H9 (cell line): ENCODE data around the gene ADAMTS15. TPM values are rescaled to one million over a fixed set of nuclear protein-coding genes. Genes with fewer than 3 reads are reported as not detected.

Experiments
- DNase-seq: peaks from one replicate; pipeline ENCODE4 v3.0.0-alpha.2; 2017
- H2AFZ ChIP-seq: one replicate; pipeline ENCODE4 v1.6.1; 2013; ENCODE audit warnings: mild to moderate bottlenecking, low read length, control low read depth, moderate library complexity
- H2AK5ac ChIP-seq: 2 replicates; pipeline ENCODE4 v1.6.1; 2013; ENCODE audit warnings: low read length, control low read depth, mixed read lengths; ENCODE audit not compliant: insufficient read length
- H2BK120ac ChIP-seq: one replicate; pipeline ENCODE4 v1.6.1; 2013; ENCODE audit warnings: low read depth, mild to moderate bottlenecking, low read length, control low read depth, inconsistent platforms; ENCODE audit not compliant: poor library complexity, severe bottlenecking
- H2BK12ac ChIP-seq: 2 replicates; pipeline ENCODE4 v1.6.1; 2013; ENCODE audit warnings: low read length, control low read depth, mixed read lengths, low read depth; ENCODE audit not compliant: insufficient read length
- H2BK15ac ChIP-seq: 2 replicates; pipeline ENCODE4 v1.6.1; 2013; ENCODE audit warnings: low read depth, low read length, control low read depth
- H2BK20ac ChIP-seq: one replicate; pipeline ENCODE4 v1.6.1; 2013; ENCODE audit warnings: low read depth, mild to moderate bottlenecking, low read length, control low read depth, inconsistent platforms; ENCODE audit not compliant: poor library complexity, severe bottlenecking
- H2BK5ac ChIP-seq: 2 replicates; pipeline ENCODE4 v1.6.1; 2013; ENCODE audit warnings: low read length, control low read depth, mixed read lengths; ENCODE audit not compliant: insufficient read length
- H3K14ac ChIP-seq: 2 replicates; pipeline ENCODE4 v1.6.1; 2013; ENCODE audit warnings: low read length, control low read depth; ENCODE audit not compliant: insufficient read depth
- H3K18ac ChIP-seq: 2 replicates; pipeline ENCODE4 v1.6.1; 2013; ENCODE audit warnings: low read depth, mild to moderate bottlenecking, mixed read lengths, low read length, control low read depth; ENCODE audit not compliant: insufficient read length
- H3K23ac ChIP-seq: 2 replicates; pipeline ENCODE4 v1.6.1; 2013; ENCODE audit warnings: low read length, control low read depth, mixed read lengths, low read depth; ENCODE audit not compliant: insufficient read length
- H3K23me2 ChIP-seq: 2 replicates; pipeline ENCODE4 v1.6.1; 2013; ENCODE audit warnings: low read depth, mild to moderate bottlenecking, mixed read lengths, low read length, control low read depth; ENCODE audit not compliant: insufficient read length, poor library complexity, severe bottlenecking
- H3K27ac ChIP-seq: 2 replicates; pipeline ENCODE4 v1.5.1; 2013; ENCODE audit warnings: low read length, control low read depth, mixed read lengths, low read depth; ENCODE audit not compliant: insufficient read length
- H3K27me3 ChIP-seq: 2 replicates; pipeline ENCODE4 v1.6.1; 2013; ENCODE audit warnings: low read length, control low read depth, inconsistent platforms; ENCODE audit not compliant: insufficient read depth
- H3K4ac ChIP-seq: 2 replicates; pipeline ENCODE4 v1.6.1; 2013; ENCODE audit warnings: low read depth, mild to moderate bottlenecking, control low read depth, inconsistent platforms, low read length, moderate library complexity
- H3K4me1 ChIP-seq: 2 replicates; pipeline ENCODE4 v1.6.1; 2013; ENCODE audit warnings: low read length, control low read depth, inconsistent platforms; ENCODE audit not compliant: insufficient read depth
- H3K4me2 ChIP-seq: 2 replicates; pipeline ENCODE4 v1.6.1; 2013; ENCODE audit warnings: low read length, control low read depth, mixed read lengths; ENCODE audit not compliant: insufficient read length, insufficient read depth
- H3K56ac ChIP-seq: 2 replicates; pipeline ENCODE4 v1.6.1; 2013; ENCODE audit warnings: low read depth, mild to moderate bottlenecking, mixed read lengths, low read length, control low read depth; ENCODE audit not compliant: insufficient read length
- H3K79me1 ChIP-seq: 2 replicates; pipeline ENCODE4 v1.6.1; 2013; ENCODE audit warnings: low read depth, mild to moderate bottlenecking, moderate library complexity, low read length, control low read depth, inconsistent platforms; ENCODE audit not compliant: insufficient read depth, poor library complexity, severe bottlenecking
- H3K79me2 ChIP-seq: 2 replicates; pipeline ENCODE4 v1.6.1; 2013; ENCODE audit warnings: low read length, control low read depth, inconsistent platforms; ENCODE audit not compliant: insufficient read depth
- H3K9ac ChIP-seq: 2 replicates; pipeline ENCODE4 v1.6.1; 2013; ENCODE audit warnings: low read length, control low read depth, mixed read lengths; ENCODE audit not compliant: insufficient read length; ENCODE audit errors: extremely low read depth
- H3K9me3 ChIP-seq: one replicate; pipeline ENCODE4 v1.6.1; 2013; ENCODE audit warnings: low read depth, low read length, inconsistent platforms; ENCODE audit not compliant: control insufficient read depth
- H3T11ph ChIP-seq: one replicate; pipeline ENCODE4 v1.6.1; 2013; ENCODE audit warnings: mild to moderate bottlenecking, low read length, control low read depth, inconsistent platforms
- H4K20me1 ChIP-seq: one replicate; pipeline ENCODE4 v1.6.1; 2013; ENCODE audit not compliant: control insufficient read depth, insufficient read length, insufficient read depth
- H4K5ac ChIP-seq: 2 replicates; pipeline ENCODE4 v1.6.1; 2013; ENCODE audit warnings: low read depth, mild to moderate bottlenecking, mixed read lengths, low read length, control low read depth; ENCODE audit not compliant: insufficient read length
- H4K8ac ChIP-seq: replicated peaks from 2 replicates; pipeline ENCODE4 v1.6.1; 2013; ENCODE audit warnings: low read length, control low read depth, mixed read lengths, low read depth; ENCODE audit not compliant: insufficient read length
- H4K91ac ChIP-seq: 2 replicates; pipeline ENCODE4 v1.6.1; 2013; ENCODE audit warnings: low read depth, mild to moderate bottlenecking, moderate library complexity, mixed read lengths, low read length, control low read depth; ENCODE audit not compliant: insufficient read length
- H3K27ac Mint-ChIP-seq, 3 experiments: 2 replicates in 2 of 3; 3 replicates in 1 of 3; pipeline ENCODE4 v1.8.0; 2020 to 2021; ENCODE audit warnings: mixed read lengths in 3 of 3, mild to moderate bottlenecking in 1 of 3, moderate library complexity in 1 of 3
- H3K27me3 Mint-ChIP-seq: 2 replicates; pipeline ENCODE4 v1.8.0; 2021; ENCODE audit warnings: low read depth, mild to moderate bottlenecking, moderate library complexity, mixed read lengths
- H3K36me3 Mint-ChIP-seq, 3 experiments: 2 replicates in 2 of 3; 3 replicates in 1 of 3; pipeline ENCODE4 v1.8.0; 2020 to 2021; ENCODE audit warnings: low read depth in 3 of 3, mixed read lengths in 3 of 3; ENCODE audit not compliant: insufficient read depth in 1 of 3
- H3K4me1 Mint-ChIP-seq, 2 experiments: 2 replicates each; pipeline ENCODE4 v1.8.0; 2020; ENCODE audit warnings: mixed read lengths in 2 of 2
- H3K4me3 Mint-ChIP-seq, 2 experiments: 2 replicates in 1 of 2; 3 replicates in 1 of 2; pipeline ENCODE4 v1.8.0; 2020 to 2021; ENCODE audit warnings: mild to moderate bottlenecking in 2 of 2, mixed read lengths in 2 of 2, moderate library complexity in 1 of 2
- H3K9me3 Mint-ChIP-seq, 2 experiments: 2 replicates in 1 of 2; 3 replicates in 1 of 2; pipeline ENCODE4 v1.8.0; 2020; ENCODE audit warnings: mild to moderate bottlenecking in 2 of 2, mixed read lengths in 2 of 2, moderate library complexity in 1 of 2
- CTCF ChIP-seq: fragments of 200-600 bp; sonication (generic); conservative IDR thresholded peaks from 3 replicates; pipeline ENCODE4 v1.8.0; 2021; ENCODE audit warnings: antibody characterized with exemption, mild to moderate bottlenecking
- WGBS: extraction: QIAGEN DNeasy Blood & Tissue Kit; methylation state at CpG from one replicate; pipeline ENCODE4 v1.1.7; 2013; ENCODE audit warnings: missing lambda C conversion rate, low lambda C conversion rate, mixed read lengths; ENCODE audit not compliant: insufficient read length; ENCODE audit errors: extremely low coverage; 5-methylcytosine and 5-hydroxymethylcytosine counted together
- total RNA-seq: library from RNA; stranded (reverse); gene quantifications from 2 replicates; pipeline ENCODE4 v1.2.1, GENCODE V29; 2021

Gene ADAMTS15
- total RNA-seq, 1 experiment from 2014 or later = 1.3 TPM

- Histone ChIP-seq H3K9ac (no peak overlapping the region), H4K8ac (no peak overlapping the region), H3K23me2 (no peaks in the 10 kb centered on the region), H3K18ac (no peak overlapping the region), H3K27ac (no peak overlapping the region), H3K79me2 (no peaks in the 10 kb centered on the region), H2BK120ac (no peak overlapping the region), H2AK5ac (no peak overlapping the region), H3K4me2 (no peak overlapping the region), H3K9me3 (no peaks in the 10 kb centered on the region), H2BK12ac (no peak overlapping the region), H3K27me3 (no peaks in the 10 kb centered on the region), H3K4me1 (peaks cover 8% of the 10 kb centered on the region; the same call in 1 of the 2 replicates), H3K4ac (no peak overlapping the region), H3T11ph (no peak overlapping the region), H2BK15ac (no peak overlapping the region), H3K79me1 (no peaks in the 10 kb centered on the region), H3K56ac (no peak overlapping the region), H2AFZ (no peak overlapping the region), H2BK5ac (no peak overlapping the region), H4K20me1 (no peaks in the 10 kb centered on the region), H4K91ac (no peak overlapping the region), H3K14ac (no peak overlapping the region), H3K23ac (no peak overlapping the region), H4K5ac (no peak overlapping the region), H2BK20ac (no peak overlapping the region)
- peaks cover 0 to 2% (median 0%) of the 10 kb centered on the region in 3 experiments; a peak in 1 of 7 replicates for H3K36me3 Mint-ChIP-seq
- no CpG with 5 or more reads among the region's 2 CpGs for WGBS
- H3K27ac Mint-ChIP-seq = peak overlapping the region in 1 of 3 experiments; percentile 57; a peak in 1 of 7 replicates
- peaks cover 12% of the 10 kb centered on the region for H3K27me3 Mint-ChIP-seq
- peaks cover 44 to 53% of the 10 kb centered on the region in 2 experiments for H3K4me1 Mint-ChIP-seq
- H3K4me3 Mint-ChIP-seq = no peak overlapping the region
- H3K9me3 Mint-ChIP-seq = no peaks in the 10 kb centered on the region
- TF ChIP-seq CTCF = no peak
- DNase-seq = no peak
Measured at GRCh38 chr11:130399196-130399595, 49.2 kb upstream of the ADAMTS15 start.
